ENCODE results near the gene FNDC3B.

The FNDC3B gene

DNA sequence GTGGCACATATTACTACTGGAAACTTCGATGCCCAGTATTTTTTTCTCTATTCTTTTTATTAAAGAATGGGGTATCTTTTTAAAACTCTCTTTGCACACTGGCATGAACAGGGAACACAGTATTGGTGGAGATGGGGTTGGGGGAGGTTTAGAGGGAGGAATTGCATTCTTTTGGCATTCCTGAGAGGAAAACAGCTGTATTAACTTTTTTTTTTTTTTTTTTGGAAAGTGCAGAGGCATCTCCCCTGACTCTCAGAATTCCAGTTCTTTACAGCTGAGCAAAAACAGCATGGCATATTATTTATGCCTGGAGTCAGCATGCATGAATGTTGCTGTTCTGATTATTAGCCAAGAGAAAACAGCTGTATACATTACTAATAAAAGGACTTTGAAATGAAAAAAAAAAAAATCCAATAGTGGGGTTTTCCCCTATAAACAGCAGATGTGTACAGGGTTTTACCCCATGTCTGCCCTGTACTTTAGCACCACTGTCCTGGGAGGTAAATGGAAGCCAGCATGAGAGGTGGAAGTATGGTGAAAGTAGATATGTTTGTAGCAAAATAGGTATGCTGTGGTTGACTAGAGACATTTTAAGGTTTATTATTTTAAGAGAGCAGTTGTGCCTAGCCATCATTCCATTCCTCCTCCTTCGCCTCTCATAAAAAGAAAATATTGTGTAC is 132.2 kb downstream of the FNDC3B start:
- no peak for TF ChIP-seq ZNF792 (tag by site-specific recombination; IDR thresholded peaks at IDR 0.05)
- TF ChIP-seq, protein P1, sequence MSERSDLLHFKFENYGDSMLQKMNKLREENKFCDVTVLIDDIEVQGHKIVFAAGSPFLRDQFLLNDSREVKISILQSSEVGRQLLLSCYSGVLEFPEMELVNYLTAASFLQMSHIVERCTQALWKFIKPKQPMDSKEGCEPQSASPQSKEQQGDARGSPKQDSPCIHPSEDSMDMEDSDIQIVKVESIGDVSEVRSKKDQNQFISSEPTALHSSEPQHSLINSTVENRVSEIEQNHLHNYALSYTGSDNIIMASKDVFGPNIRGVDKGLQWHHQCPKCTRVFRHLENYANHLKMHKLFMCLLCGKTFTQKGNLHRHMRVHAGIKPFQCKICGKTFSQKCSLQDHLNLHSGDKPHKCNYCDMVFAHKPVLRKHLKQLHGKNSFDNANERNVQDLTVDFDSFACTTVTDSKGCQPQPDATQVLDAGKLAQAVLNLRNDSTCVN (tag by site-specific recombination; optimal IDR thresholded peaks at IDR 0.05), result no peak
- no peak for TF ChIP-seq ZNF830 (tag by site-specific recombination; IDR thresholded peaks at IDR 0.05; ENCODE audit: low read depth)
- TF ChIP-seq ZNF621 (tag by site-specific recombination; IDR thresholded peaks at IDR 0.05), result no peak
- TF ChIP-seq SP2 (tag by site-specific recombination; IDR thresholded peaks at IDR 0.05), result no peak
- TF ChIP-seq, protein P2, sequence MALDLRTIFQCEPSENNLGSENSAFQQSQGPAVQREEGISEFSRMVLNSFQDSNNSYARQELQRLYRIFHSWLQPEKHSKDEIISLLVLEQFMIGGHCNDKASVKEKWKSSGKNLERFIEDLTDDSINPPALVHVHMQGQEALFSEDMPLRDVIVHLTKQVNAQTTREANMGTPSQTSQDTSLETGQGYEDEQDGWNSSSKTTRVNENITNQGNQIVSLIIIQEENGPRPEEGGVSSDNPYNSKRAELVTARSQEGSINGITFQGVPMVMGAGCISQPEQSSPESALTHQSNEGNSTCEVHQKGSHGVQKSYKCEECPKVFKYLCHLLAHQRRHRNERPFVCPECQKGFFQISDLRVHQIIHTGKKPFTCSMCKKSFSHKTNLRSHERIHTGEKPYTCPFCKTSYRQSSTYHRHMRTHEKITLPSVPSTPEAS (tag by site-specific recombination; IDR thresholded peaks at IDR 0.05), result no peak
- TF ChIP-seq ZFP69B (tag by site-specific recombination; IDR thresholded peaks at IDR 0.05), result no peak
- TF ChIP-seq HOXA7 (CRISPR knock-in tag; IDR thresholded peaks at IDR 0.05; ENCODE audit: borderline replicate concordance), result no peak
- TF ChIP-seq ZNF677 (tag by site-specific recombination; IDR thresholded peaks at IDR 0.05), result no peak
- no peak for TF ChIP-seq ZNF248 (tag by site-specific recombination; IDR thresholded peaks at IDR 0.05)
- TF ChIP-seq OVOL3 (tag by site-specific recombination; IDR thresholded peaks at IDR 0.05), result no peak
- TF ChIP-seq ZNF449 (tag by site-specific recombination; IDR thresholded peaks at IDR 0.05), result no peak
- TF ChIP-seq ZNF24 (tag by site-specific recombination; IDR thresholded peaks at IDR 0.05), result no peak
- TF ChIP-seq, protein P3, sequence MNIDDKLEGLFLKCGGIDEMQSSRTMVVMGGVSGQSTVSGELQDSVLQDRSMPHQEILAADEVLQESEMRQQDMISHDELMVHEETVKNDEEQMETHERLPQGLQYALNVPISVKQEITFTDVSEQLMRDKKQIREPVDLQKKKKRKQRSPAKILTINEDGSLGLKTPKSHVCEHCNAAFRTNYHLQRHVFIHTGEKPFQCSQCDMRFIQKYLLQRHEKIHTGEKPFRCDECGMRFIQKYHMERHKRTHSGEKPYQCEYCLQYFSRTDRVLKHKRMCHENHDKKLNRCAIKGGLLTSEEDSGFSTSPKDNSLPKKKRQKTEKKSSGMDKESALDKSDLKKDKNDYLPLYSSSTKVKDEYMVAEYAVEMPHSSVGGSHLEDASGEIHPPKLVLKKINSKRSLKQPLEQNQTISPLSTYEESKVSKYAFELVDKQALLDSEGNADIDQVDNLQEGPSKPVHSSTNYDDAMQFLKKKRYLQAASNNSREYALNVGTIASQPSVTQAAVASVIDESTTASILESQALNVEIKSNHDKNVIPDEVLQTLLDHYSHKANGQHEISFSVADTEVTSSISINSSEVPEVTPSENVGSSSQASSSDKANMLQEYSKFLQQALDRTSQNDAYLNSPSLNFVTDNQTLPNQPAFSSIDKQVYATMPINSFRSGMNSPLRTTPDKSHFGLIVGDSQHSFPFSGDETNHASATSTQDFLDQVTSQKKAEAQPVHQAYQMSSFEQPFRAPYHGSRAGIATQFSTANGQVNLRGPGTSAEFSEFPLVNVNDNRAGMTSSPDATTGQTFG (tag by site-specific recombination; IDR thresholded peaks at IDR 0.05; ENCODE audit: borderline replicate concordance), result no peak
- no peak for TF ChIP-seq ZNF16 (tag by site-specific recombination; IDR thresholded peaks at IDR 0.05; ENCODE audit: low read depth)
- TF ChIP-seq ZNF223 (tag by site-specific recombination; IDR thresholded peaks at IDR 0.05), result no peak
- TF ChIP-seq SCRT2 (tag by site-specific recombination; IDR thresholded peaks at IDR 0.05), result no peak
- TF ChIP-seq ZNF266 (tag by site-specific recombination; IDR thresholded peaks at IDR 0.05; ENCODE audit: low read depth), result no peak
- no peak for TF ChIP-seq WT1 (tag by site-specific recombination; IDR thresholded peaks at IDR 0.05)
- no peak for TF ChIP-seq ZNF423 (tag by site-specific recombination; IDR thresholded peaks at IDR 0.05)
- Histone ChIP-seq H3K4me3 (ENCODE audit: low read depth, low read length) (no peak overlapping the region), H3K9me3 (ENCODE audit: control insufficient read depth, insufficient read depth, low read depth, low read length) (no peaks in the 10 kb centered on the region), H3K4me1 (ENCODE audit: control insufficient read depth, insufficient read depth, low read length) (peaks cover 9% of the 10 kb centered on the region), H3K36me3 (ENCODE audit: control insufficient read depth in 2 of 2, insufficient read depth in 1 of 2, low read length in 2 of 2) (no peaks in the 10 kb centered on the region), H3K27ac (ENCODE audit: extremely low read depth, low read depth, low read length) (no peak overlapping the region)
- ChIA-PET POLR2A (no interaction called here), CTCF (no interaction called here)
